ENCODE data around the gene KMO. TPM values are rescaled to one million over a fixed set of nuclear protein-coding genes. Genes with fewer than 3 reads are reported as not detected.

KMO gene
- total RNA-seq, 1 donor from 2014 or later = 0.50 TPM

DNA sequence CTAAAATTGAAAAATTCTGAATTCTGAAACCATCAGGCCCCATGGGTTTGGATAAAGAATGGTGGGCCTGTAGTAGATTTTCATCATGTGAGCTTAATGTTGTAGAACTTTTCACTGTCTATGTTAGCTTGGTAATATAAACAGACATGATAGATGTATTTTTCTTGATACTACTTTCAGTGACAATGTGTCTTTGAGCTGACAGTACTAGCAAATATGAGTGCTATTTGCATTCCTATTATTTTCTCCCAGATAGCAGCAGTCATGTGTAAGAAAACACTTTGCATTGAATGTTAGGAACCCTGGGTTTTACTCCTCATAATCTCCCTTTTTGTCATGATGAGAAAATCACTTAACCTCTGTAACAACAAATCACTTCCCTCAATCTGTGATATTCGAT lies 18.1 kb downstream of the KMO start:
- Histone ChIP-seq H2AFZ (ENCODE audit: low read depth, low read length) (no peak overlapping the region), H3K9ac (ENCODE audit: low read length) (no peak overlapping the region), H3K4me3 (ENCODE audit: insufficient read depth, low read depth, low read length) (no peak overlapping the region), H4K20me1 (ENCODE audit: insufficient read depth, low read length) (no peaks in the 10 kb centered on the region), H3K27ac (ENCODE audit: low read depth, low read length) (no peak overlapping the region), H3K79me2 (ENCODE audit: insufficient read depth, low read length) (no peaks in the 10 kb centered on the region), H3K4me2 (ENCODE audit: low read length) (no peak overlapping the region), H3K27me3 (ENCODE audit: insufficient read depth, low read length) (no peaks in the 10 kb centered on the region), H3K4me1 (ENCODE audit: insufficient read depth, low read length) (no peaks in the 10 kb centered on the region), H3K36me3 (ENCODE audit: insufficient read depth, low read length) (no peaks in the 10 kb centered on the region), H3K9me3 (ENCODE audit: insufficient read depth, low read depth, low read length) (no peaks in the 10 kb centered on the region)
- Mint-ChIP-seq H3K27ac (ENCODE audit: unreplicated experiment) (no peak overlapping the region), H3K4me1 (ENCODE audit: low read depth, unreplicated experiment) (no peaks in the 10 kb centered on the region), H3K36me3 (ENCODE audit: low read depth, unreplicated experiment) (no peaks in the 10 kb centered on the region), H3K4me3 (ENCODE audit: unreplicated experiment) (no peak overlapping the region), H3K9me3 (ENCODE audit: unreplicated experiment) (no peaks in the 10 kb centered on the region), H3K27me3 (ENCODE audit: low read depth, unreplicated experiment) (peaks cover 2% of the 10 kb centered on the region)
- FAIRE-seq (no peak), DNase-seq (ENCODE audit: low read depth) (no peak)
- no peak for TF ChIP-seq EZH2 (IDR thresholded peaks at IDR 0.05; ENCODE audit: insufficient read depth, low read length)
- TF ChIP-seq CTCF (IDR thresholded peaks at IDR 0.05; ENCODE audit: insufficient read depth, low read depth, low read length) = no peak

GRCh38 chr1:241551759-241552638 lies 19.8 kb downstream of the KMO start:
- no peaks in the 10 kb centered on the region for H3K4me1 Mint-ChIP-seq (ENCODE audit: low read depth, unreplicated experiment)
- H4K20me1 ChIP-seq (ENCODE audit: insufficient read depth, low read length) = no peaks in the 10 kb centered on the region
- no peaks in the 10 kb centered on the region for H3K79me2 ChIP-seq (ENCODE audit: insufficient read depth, low read length)
- no peak for FAIRE-seq
- no peak overlapping the region for H3K4me2 ChIP-seq (ENCODE audit: low read length)
- no peaks in the 10 kb centered on the region for H3K4me1 ChIP-seq (ENCODE audit: insufficient read depth, low read length)
- H3K27ac ChIP-seq (ENCODE audit: low read depth, low read length) = no peak overlapping the region
- no peak overlapping the region for H2AFZ ChIP-seq (ENCODE audit: low read depth, low read length)
- no peak for DNase-seq (ENCODE audit: low read depth)
- no peaks in the 10 kb centered on the region for H3K36me3 Mint-ChIP-seq (ENCODE audit: low read depth, unreplicated experiment)
- H3K4me3 Mint-ChIP-seq (ENCODE audit: unreplicated experiment) = no peak overlapping the region
- H3K9me3 Mint-ChIP-seq (ENCODE audit: unreplicated experiment) = no peaks in the 10 kb centered on the region
- H3K27me3 Mint-ChIP-seq (ENCODE audit: low read depth, unreplicated experiment) = peaks cover 2% of the 10 kb centered on the region
- no peaks in the 10 kb centered on the region for H3K27me3 ChIP-seq (ENCODE audit: insufficient read depth, low read length)
- H3K9ac ChIP-seq (ENCODE audit: low read length) = no peak overlapping the region
- no peaks in the 10 kb centered on the region for H3K9me3 ChIP-seq (ENCODE audit: insufficient read depth, low read depth, low read length)
- H3K36me3 ChIP-seq (ENCODE audit: insufficient read depth, low read length) = no peaks in the 10 kb centered on the region
- TF ChIP-seq EZH2 (IDR thresholded peaks at IDR 0.05; ENCODE audit: insufficient read depth, low read length) (no peak), CTCF (IDR thresholded peaks at IDR 0.05; ENCODE audit: insufficient read depth, low read depth, low read length) (no peak)
- H3K4me3 ChIP-seq (ENCODE audit: insufficient read depth, low read depth, low read length) = no peak overlapping the region
- H3K27ac Mint-ChIP-seq (ENCODE audit: unreplicated experiment) = no peak overlapping the region

Measured in astrocyte (in vitro differentiated cells and primary cell).